Measurements from ENCODE around the gene PDZK1IP1. TPM values are rescaled to one million over a fixed set of nuclear protein-coding genes. Genes with fewer than 3 reads are reported as not detected.

Gene PDZK1IP1
- total and polyA plus RNA-seq, 2 of the 4 experiments (the other 2 are of a cell fraction) = not detected

GRCh38 chr1:47223174-47223920 is 33.5 kb upstream of the PDZK1IP1 start:
- Histone ChIP-seq H3K23ac (ENCODE audit: low read depth, low read length) (no peak overlapping the region), H4K91ac (ENCODE audit: insufficient read depth, low read depth, low read length) (no peak overlapping the region), H2BK15ac (ENCODE audit: low read depth, low read length) (no peak overlapping the region), H3K27ac (ENCODE audit: insufficient read depth, low read length) (no peak overlapping the region), H3K56ac (ENCODE audit: extremely low read depth, insufficient read depth, low read length) (no peak overlapping the region), H4K5ac (ENCODE audit: low read depth, low read length) (no peak overlapping the region), H2BK120ac (ENCODE audit: low read depth, low read length) (no peak overlapping the region), H3K18ac (ENCODE audit: low read depth, low read length) (no peak overlapping the region), H3K9me3 (ENCODE audit: control insufficient read depth, insufficient read depth, low read length) (peaks cover 9% of the 10 kb centered on the region; the same call in 1 of the 2 replicates), H3K4me3 (ENCODE audit: insufficient read depth, low read depth, low read length) (no peak overlapping the region), H2AK9ac (replicated peaks; ENCODE audit: low read depth, low read length, poor library complexity) (no peak overlapping the region), H3K14ac (replicated peaks; ENCODE audit: low read depth, low read length) (no peak overlapping the region), H2AK5ac (ENCODE audit: low read depth, low read length) (no peak overlapping the region), H3K9me1 (ENCODE audit: insufficient read depth, low read length) (no peaks in the 10 kb centered on the region), H3K9ac (ENCODE audit: low read depth, low read length) (no peak overlapping the region), H2BK20ac (ENCODE audit: low read depth, low read length) (no peak overlapping the region), H3K4me1 (ENCODE audit: control insufficient read depth, insufficient read depth, low read length) (peaks cover 3% of the 10 kb centered on the region), H4K8ac (ENCODE audit: low read depth in 2 of 2, low read length in 2 of 2) (no peak overlapping the region), H3K4me2 (ENCODE audit: low read depth, low read length) (no peak overlapping the region), H2AFZ (replicated peaks; ENCODE audit: low read length, poor library complexity) (no peak overlapping the region), H3K4ac (ENCODE audit: low read depth, low read length) (no peak overlapping the region), H2BK5ac (ENCODE audit: low read depth, low read length, poor library complexity, severe bottlenecking) (no peak overlapping the region), H4K20me1 (ENCODE audit: insufficient read depth, low read length) (no peaks in the 10 kb centered on the region), H3K27me3 (ENCODE audit: control insufficient read depth, insufficient read depth, low read length) (peaks cover 82% of the 10 kb centered on the region), H3K79me1 (ENCODE audit: low read depth in 1 of 2, low read length in 2 of 2) (no peaks in the 10 kb centered on the region), H3K36me3 (ENCODE audit: control insufficient read depth, insufficient read depth, low read length) (no peaks in the 10 kb centered on the region)
- BruUV-seq (replicated peaks) = no TSS peak
- ATAC-seq (ENCODE audit: low read depth) (no peak), DNase-seq (no peak)
- CTCF ChIA-PET = no interaction called here
- POLR2A ChIA-PET (ENCODE audit: unreplicated experiment) = no interaction called here
- in situ Hi-C loops (cut with MboI; ENCODE audit: low sequenced_read_pairs) (no loop called here), intact Hi-C loops (cut with micrococcal nuclease) (no loop called here), dilution Hi-C loops (cut with HindIII; ENCODE audit: low sequenced_read_pairs, unreplicated experiment) (no loop called here)
- TF ChIP-seq RFX5 (IDR thresholded peaks at IDR 0.05; ENCODE audit: low read depth, low read length) (no peak), USF2 (IDR thresholded peaks at IDR 0.05; ENCODE audit: low read depth, low read length) (no peak), RCOR1 (IDR thresholded peaks at IDR 0.05; ENCODE audit: insufficient replicate concordance, low read length) (no peak), SMC3 (IDR thresholded peaks at IDR 0.05; ENCODE audit: low read depth, low read length) (no peak), MXI1 (IDR thresholded peaks at IDR 0.05; ENCODE audit: borderline replicate concordance, low read depth, low read length) (no peak), POLR2A (IDR thresholded peaks at IDR 0.05; ENCODE audit: low read depth, low read length) (no peak), BHLHE40 (IDR thresholded peaks at IDR 0.05; ENCODE audit: low read depth, low read length) (no peak), MAZ (IDR thresholded peaks at IDR 0.05; ENCODE audit: borderline replicate concordance, low read depth, low read length) (no peak), CEBPB (IDR thresholded peaks at IDR 0.05; ENCODE audit: low read depth, low read length) (no peak), ELK1 (IDR thresholded peaks at IDR 0.05; ENCODE audit: borderline replicate concordance, low read depth, low read length) (no peak), CTCF (conservative IDR thresholded peaks at IDR 0.05; ENCODE audit: low read depth, low read length) (no peak), RAD21 (IDR thresholded peaks at IDR 0.05; ENCODE audit: low read length) (no peak), NFE2L2 (IDR thresholded peaks at IDR 0.05; ENCODE audit: low read depth, low read length) (no peak), FOS (IDR thresholded peaks at IDR 0.05; ENCODE audit: low read depth, low read length) (no peak)
- 19% methylated on average over 5 of the region's 10 CpGs; no CpG with 5 or more reads in 1 of the 2 experiments for WGBS, 2 experiments (ENCODE audit: extremely low coverage in 2 of 2, insufficient read length in 1 of 2)
